GM19463 (cell line): ENCODE measurements around the gene MPO.

Experiments used
- ATAC-seq: cut with Tn5 transposase; IDR thresholded peaks from one replicate; pipeline ENCODE4 v1.9.1; 2021; ENCODE audit warnings: mild to moderate bottlenecking, moderate library complexity; ENCODE audit not compliant: unreplicated experiment

Gene MPO

GRCh38 chr17:58280480-58281217 lies at the start of gene MPO:
Gene MPO, minus strand, starts transcription at chr17:58280935. Its CDS starts 177 bp downstream, at chr17:58280758.
- ATAC-seq = no peak

DNA sequence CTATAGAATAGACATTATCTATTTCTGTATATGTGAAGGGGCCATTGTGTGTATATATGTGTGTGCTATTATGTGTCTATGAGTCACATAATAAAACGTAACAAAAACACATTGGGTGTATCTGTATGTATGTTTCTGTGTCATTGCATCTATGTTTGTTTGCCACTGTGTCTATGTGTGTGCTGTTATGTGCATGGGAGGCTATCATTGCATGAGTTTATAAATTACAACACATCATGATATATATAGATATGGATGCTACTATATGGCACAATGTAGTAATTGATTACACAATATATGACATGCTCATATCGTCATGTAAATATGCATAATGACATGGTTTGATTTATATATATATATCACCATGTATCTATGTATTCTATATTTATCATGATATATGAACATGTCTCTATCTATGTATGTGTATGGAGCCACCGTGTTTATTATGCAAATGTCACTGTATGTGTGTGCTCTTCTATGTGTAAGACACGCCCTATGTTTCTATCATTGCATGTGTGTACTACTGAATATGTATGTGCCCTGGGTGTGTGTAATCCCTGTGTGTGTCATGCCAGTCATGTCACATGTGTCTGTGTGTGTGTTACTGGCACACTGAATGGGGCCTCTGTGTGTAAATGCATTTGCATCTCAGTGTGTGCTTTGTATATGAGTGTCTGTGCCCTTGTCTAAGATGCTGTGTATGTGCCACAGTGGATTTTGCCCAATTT lies 49.2 kb upstream of the MPO start:
- peak; percentile 4 for ATAC-seq

GRCh38 chr17:58329035-58329809 lies 48.5 kb upstream of the MPO start:
- ATAC-seq = peak; percentile 36

GRCh38 chr17:58328195-58329034 lies 47.7 kb upstream of the MPO start, which contains the start of gene TSPOAP1:
Gene TSPOAP1, minus strand, starts transcription at chr17:58328795. Its CDS starts 875 bp downstream, at chr17:58327920.
- ATAC-seq = no peak

DNA sequence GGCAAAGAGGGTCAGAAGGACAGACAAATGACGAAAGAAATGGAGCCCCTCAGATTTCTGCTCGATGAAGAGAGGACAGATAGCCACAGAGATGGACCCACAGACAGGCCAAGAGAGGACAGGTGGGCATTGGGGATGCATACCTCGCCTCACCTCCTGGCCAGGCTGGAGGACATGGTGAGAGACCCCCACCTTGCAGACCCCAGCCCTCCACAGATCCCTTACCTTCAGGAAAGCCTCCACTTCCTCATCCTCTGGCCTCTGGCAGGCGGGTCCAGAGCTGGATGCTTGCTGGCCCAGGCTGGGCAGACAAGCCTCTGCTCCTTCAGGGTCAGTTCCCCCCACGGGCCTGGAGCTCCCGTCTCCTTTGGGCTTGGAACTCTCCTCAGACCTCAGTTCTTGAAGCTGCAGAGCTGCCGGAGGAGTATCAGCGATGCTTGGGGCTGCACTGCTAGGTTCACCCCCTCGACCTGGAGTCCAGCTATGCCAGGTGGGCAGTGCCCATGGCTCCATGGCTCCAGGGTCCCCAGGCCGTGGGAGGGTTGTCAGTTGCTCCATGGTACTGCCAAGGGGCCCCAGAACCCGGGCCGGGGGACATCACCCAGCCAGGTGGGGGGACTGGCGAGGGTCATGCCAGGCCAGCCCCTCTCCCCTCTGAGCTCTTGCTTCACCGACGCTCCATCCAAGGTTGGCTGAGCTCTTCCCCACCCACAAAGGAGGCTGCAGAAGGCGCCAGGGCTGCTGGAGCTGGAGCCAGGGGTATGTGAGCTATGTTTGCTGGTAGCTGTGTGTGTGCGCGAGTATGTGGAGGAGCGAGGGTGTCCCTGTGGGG lies 46.8 kb upstream of the MPO start:
- ATAC-seq = no peak

DNA sequence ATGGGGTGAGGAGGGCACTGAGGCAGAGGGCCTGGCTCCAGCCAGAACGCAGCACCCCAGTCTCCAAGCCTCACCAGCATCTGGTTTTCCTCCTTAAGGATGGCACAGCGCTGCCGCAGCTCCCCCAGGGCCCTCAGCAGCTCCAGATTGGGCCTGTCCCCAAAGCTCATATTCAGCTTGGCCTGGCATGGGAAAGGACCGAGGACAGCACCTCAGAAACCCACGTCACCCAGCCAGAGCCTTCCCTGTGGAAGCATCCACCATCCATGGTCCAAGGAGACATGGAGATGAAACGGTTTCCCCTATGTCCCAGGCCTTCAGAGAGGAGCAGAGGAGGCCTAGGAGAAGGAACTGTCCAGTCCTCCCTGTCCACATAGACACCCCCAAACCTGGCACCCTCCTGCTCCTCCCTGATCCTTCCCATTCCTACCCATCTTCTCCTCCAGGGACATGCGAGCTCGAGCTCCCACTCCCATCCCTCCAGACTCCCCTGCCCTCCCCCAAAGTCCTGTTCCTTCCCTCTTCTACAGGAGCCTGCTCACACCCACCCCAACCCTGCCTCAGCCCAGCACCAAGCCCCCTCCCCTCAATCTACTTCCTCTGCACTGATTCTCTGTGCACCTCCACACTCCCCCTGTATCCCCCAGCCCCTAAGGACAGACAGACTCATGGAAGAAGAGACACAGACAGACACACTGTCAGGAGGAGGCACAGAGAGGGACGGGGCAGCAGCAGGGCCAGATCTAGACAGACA lies 46.1 kb upstream of the MPO start:
- no peak for ATAC-seq

GRCh38 chr17:58325976-58326468 lies 45.3 kb upstream of the MPO start:
- no peak for ATAC-seq

DNA sequence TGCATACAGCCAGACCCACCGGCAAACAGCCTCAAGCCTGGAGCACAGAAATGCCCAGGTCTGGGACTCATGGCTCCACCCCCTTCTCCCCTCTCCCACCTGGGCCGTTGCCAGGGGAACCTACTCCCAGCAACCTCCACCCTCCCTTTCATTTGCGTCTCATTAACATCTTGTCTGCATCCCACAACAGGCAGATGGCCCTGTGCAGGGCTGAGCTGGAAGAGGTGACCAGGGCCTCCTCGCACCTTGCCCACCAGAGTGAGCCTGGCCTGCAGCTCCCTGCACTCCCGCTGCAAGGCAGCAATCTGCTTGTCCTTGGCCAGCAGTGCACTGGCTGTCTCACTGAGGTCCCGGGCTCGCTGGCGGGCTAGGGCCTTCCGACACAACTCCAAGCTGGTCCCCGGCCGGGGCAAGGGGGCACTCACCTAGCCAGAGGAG lies 44.6 kb upstream of the MPO start:
- no peak for ATAC-seq

- ATAC-seq = no peak
Measured at GRCh38 chr17:58324409-58325288, 43.9 kb upstream of the MPO start.

- ATAC-seq = no peak
Measured at GRCh38 chr17:58324056-58324408, 43.3 kb upstream of the MPO start.

GRCh38 chr17:58323366-58324055 lies 42.8 kb upstream of the MPO start:
- ATAC-seq = no peak

- no peak for ATAC-seq
Measured at GRCh38 chr17:58322581-58323185, 41.9 kb upstream of the MPO start.

DNA sequence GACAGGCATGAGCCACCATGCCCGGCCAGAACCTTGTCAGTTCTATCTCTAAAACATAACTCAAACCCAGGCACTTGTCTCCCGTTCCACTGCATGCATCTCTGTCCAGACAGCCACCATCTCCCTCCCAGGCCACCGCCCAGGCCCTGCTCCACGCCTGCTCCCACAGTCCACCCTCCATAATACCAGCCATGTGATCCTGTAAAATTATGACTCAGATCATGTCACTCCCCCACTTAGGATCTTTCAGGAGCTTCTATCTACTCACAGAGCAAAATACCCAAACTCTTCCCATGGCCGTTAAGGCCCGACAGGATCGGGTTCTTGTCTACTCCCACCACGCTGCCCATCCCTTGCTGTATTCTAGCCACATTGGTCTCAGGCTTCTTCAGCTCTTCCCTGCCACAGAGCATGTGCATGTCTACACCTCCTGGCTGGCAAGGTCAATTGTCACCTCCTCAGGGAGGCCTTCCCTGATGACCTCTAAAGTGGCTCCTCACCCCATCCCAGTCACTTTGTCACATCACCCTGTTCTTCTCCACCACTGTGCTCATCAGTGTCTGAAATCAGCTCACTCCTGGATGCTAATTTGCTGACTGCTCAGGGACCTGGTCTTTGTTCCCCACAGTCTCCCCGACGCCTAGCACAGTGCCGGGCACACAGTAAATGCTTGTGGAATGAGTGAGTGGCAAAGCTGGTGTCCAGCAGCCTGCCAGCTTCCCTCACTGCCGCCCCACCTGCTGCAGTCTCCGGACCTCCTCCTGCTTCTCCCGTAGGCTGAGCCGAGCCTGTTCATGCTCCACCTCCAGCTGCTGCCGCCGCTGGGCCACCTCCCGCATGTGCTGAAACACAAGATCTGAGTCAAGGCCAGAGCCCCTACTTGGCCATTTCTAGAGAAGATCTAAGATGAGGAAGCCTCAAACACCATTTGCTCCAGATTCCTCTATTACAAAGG lies 41.1 kb upstream of the MPO start:
- ATAC-seq = no peak

- ATAC-seq = no peak
Measured at GRCh38 chr17:58320570-58321323, 40.0 kb upstream of the MPO start.

DNA sequence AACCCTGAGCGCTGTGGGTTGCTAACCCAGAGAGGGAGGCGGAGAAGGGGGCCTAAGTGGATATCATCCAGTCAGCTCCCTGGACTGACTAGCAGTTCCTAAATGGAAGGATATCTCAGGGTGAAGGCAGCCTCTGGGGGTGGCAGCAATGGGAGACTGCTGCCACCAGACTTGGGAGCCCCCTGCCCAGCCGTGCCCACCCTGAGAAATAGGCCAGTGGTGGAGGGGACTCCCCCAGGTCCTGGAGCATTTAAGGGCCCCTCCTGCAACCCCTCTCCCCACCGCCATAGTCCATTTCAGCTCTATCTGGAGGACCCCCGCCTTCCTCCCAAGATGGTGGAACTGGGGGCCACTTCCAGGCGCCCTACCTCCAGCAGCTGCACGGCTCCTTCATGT lies 39.4 kb upstream of the MPO start:
- no peak for ATAC-seq
